ENCODE results near the gene F11. TPM values are rescaled to one million over a fixed set of nuclear protein-coding genes. Genes with fewer than 3 reads are reported as not detected.
"Not testable (repeated sequence)": the region's sequence is repeated elsewhere in the genome, so short reads cannot be mapped to it uniquely, and the experiment has no call there.

The F11 gene
- total RNA-seq, 1 experiment from 2014 or later, result not detected

DNA sequence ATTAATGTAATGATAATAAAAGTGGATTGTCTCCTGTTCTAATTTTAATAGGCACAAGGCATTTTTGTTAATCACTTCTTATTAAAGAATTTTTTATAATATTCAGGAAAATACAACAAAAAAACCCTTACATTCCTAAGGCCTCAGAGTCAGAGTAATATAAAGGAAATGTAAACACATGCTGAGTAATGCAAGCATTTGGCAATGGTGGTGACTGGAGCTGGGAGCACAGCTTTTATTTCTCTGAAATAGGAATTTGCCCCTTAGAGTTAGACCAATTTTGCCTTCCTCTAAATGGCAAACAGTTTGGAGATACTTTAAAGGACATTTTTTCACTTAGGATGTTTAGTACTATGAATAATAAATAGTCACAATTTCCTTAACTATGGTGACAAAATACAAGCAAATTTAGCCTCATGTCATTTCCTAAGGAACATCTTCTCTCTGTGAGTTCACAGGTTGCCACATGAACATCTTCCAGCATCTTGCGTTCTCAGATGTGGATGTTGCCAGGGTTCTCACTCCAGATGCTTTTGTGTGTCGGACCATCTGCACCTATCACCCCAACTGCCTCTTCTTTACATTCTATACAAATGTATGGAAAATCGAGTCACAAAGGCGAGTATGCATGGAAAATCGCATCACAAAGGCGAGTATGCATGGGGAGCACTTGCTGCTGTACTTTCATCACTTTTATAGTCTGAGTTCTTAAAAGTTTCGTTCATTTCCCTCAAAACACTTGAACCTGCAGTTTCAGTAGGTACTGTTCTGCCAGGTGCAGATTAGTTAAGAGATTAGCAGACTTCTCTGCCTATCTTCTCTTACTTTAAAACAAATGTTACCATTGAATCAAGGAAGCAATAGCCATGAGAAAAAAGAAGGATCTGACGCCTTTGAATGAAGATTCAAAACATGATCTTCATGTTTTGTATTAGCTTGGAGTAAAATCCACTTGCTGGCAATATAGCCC, 15.9 kb upstream of the F11 start:
- no peak for DNase-seq (ENCODE audit: low read depth)

DNA sequence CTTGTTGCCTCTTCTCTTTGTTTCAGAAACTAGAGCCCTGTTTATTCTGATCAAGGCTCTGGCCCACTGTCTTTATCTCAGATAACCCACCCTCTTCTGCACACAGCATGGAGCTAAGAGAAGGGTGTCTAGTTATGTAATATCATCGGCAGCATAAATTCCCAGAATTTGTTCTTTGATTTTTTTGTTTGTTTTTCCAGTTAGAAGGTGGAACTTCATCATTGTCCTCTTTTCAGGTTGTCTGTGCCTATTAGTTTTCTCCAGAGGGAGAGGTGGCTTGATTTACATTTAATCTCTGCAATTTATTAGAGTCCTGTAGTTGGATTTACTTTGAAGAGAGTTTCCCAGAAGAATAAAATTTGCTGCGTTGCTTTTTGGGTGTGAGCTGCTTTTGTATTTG, 15.2 kb upstream of the F11 start:
- DNase-seq (ENCODE audit: low read depth), result no peak

DNA sequence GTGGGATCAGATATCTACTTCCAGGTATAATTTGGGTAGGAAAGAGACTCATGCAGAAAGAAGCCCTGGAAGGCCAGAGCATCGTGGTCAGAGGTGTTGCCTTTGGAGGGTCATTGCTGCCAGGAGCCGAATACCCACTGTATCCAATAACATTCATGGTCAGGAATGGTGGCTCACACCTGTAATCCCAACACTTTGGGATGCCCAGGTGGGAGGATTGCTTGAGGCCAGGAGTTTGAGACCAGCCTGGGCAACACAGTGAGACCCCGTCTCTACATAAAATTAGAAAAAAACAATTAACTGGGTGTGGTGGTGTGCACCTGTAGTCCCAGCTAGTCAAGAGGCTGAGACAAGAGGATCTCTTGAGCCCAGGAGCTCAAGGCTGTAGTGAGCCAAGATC, 10.9 kb upstream of the F11 start:
- no peak for DNase-seq (ENCODE audit: low read depth)

DNA sequence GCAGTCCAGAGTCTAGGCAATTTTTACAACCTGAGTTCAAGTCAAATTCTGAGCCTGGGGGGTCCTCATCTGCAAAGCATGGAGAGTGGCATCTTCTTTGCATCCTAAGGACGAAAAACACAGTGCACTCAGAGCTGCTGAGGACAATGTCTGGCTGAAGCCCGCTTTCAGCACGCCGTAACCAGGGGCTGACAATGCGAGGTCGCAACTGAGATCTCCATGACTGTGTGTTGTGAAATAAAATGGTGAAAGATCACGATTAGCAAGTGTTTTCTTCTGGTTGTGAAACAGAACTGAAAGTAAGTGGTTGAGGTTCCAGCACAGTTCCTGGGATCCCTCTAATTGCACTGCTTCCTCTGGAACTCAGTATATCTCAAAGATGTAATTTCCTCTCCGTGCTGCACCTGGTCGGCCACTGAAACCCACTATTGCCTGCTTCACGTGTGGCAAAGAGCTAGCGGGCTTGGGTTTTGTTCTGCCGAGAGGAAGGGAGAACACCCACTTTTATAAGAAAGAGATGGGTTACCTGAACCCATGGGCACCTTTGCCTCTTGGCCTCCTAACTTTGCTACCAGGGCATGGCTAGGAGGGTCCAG, 7.7 kb upstream of the F11 start:
- DNase-seq (ENCODE audit: low read depth), result no peak

DNA sequence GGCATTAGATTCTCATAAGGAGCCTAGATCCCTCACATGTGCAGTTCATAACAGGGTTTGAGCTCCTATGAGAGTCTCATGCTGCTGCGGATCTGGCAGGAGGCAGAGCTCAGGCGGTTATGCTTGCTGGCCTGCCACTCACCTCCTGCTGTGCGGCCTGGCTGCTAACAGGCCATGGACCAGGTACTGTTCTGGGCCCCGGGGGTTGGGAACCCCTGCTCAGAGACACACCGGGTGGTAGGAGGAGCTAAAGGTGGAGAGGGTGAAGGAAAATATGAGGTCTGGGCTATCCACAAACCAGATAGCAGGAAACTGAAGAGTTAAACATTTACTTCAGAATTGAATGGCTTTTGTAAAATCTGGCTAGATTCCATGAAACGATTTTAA, 5.9 kb upstream of the F11 start:
- DNase-seq (ENCODE audit: low read depth), result no peak

DNA sequence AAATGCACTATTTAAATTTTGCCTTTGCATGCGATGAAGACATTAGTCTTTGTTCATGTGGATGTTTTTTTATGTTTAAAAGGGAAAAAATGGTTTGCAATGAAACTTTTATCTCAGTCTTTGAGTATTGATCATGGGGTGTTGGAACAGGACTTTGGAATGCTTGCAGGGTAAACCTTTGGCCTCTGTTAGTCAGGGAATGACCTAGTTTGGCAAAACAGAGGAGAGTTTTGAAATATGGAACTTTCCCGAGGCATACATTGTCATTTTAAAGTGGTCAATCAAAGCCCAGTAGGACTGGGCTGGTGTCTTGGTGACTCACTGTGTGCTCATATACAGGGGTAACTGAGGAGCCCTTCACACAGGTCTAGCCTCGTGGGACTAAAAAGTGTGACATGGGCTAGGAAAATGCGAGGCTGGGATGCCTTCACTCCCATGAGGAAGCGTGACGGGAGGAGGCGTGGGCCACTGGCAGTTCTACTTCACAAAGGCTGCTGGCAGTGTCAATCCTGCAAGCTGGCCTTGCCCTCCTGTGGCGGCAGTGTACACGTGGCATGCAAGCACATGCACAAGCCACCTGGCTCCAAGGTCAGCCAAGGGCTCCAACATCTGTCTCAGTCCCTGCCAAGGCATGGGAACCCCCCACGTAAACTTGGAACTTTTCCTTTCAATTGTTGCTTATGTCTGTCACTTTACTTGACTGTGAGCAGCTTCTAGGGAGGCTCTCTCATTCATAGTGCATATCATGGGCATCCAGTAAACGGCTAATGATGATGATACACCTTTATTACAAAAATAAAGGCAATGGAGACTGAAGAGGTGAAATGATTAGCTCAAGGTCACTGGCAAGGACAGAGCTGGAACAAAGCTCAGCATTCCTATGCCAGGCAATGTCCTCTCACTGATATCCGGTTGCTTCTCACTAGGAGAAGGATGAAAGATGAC, 5.2 kb upstream of the F11 start:
- no peak for DNase-seq (ENCODE audit: low read depth)

DNA sequence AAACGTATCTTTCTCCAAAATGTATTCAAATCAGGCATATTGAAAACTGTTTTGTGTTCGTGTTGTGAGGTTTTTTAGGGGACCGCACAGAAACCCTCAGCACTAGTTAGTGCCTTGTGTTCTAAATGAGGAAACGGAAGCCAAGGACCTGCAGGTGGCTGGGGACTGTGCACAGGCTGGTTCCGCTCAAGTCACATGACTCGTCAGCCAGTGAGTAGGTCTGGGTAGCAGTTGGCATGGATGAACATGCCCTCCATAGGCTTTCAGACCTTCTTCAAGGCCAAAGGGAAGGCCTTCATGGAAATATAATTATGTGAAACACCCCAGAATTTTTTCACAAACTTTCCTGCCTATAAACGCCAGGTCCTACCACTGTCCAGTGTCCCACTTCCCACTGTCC, 1.3 kb upstream of the F11 start:
- no peak for DNase-seq (ENCODE audit: low read depth)

DNA sequence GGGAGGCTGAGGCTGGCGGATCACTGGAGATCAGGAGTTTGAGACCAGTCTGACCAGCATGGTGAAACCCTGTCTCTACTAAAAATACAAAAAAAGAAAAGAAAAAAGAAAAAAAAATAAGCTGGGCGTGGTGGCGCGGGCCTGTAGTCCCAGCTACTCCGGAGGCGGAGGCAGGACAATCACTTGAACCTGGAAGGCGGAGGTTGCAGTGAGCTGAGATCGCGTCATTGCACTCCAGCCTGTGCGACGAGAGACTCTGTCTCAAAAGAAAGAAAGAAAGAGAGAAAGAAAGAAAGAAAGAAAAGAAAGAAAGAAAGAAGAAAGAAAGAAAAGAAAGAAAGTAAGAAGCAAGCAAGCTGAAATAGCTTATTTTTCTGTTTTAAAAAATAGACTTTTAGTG, 739 bp upstream of the F11 start:
- not testable (repeated sequence) for DNase-seq (ENCODE audit: low read depth)

DNA sequence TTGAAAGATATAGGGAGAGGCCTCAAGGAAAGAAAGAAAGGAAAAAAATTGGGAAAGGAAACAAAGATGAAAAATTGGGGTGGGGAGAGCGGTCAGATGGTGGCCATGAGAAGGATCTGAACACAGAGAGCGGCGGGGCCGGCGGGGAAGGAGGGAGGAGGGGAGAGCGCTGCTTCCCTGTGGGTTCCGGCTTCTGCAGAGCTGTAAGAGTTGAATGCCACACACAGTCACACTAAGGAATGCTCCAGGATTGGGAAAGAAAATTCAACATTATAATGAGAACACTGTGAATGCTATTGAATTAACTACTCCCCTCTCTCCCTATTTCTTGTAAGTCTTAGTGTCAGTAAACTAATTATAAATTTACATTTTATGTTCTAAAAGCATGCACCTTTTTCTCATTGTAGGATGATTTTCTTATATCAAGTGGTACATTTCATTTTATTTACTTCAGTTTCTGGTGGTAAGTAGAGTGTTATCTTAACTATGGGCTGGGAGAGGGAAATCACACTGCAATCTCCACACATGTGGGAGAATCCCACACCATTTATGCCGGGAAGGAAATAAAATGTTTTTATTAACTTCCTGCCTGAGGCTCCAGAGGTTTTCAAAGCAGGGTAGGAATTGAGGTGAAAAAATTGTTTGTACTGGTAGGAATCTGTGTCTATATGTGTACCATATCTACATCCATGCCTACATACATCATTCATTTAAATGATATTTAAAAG, 904 bp downstream of the F11 start:
- peak; percentile 1 for DNase-seq (ENCODE audit: low read depth)

DNA sequence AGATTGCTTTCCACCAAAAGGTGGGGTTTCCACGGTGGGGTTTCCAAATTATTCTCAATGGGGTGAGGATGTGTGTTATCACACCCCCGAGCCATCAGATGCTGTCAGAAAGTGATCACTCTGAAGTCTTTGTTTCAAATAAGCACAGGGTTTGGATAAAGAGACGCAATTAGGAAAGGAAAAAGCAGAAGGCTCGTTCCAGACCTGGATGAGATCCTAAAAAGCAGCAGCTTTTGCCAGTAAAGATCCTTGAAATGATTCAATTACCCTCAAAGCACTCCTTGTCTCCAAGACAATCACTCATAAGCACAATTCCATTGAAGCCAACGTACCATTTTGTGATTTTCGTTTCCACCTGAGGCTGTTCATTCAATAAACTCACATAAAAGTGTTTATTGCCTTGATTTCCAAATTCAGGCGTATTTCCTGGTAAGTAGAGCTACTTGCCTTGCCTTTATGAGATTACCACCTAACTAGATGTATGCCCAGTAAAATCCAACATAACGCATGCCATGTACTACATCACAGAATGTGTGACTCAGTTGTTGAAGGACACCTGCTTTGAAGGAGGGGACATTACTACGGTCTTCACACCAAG, 5.2 kb downstream of the F11 start:
- DNase-seq (ENCODE audit: low read depth), result no peak

DNA sequence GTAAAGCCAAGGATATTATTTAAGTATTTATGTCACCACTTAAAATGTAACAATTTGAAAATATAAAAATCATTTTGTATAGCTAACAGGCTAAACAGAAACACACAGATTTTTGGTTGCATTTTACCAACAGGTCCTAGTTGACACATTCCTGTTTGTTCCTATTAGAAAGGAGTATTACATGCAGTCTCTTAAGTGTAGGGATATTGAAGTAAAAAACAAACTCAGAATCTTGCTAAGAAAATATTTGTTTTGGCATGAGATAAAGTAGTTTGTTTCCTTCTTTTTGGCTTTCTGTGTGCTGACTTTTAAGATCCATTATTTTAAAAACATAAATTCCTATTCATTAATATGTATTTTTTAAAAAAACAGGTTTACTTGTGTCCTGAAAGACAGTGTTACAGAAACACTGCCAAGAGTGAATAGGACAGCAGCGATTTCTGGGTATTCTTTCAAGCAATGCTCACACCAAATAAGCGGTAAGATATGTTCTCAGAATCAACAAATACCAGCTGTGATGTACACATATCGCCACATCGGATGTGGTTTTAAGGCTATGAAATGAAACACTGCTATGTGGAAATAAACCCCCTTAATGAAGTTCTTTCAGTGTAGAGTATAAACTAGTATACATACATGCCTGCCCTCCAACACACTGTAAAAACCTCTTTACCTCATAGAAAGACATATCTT, 6.9 kb downstream of the F11 start:
- DNase-seq (ENCODE audit: low read depth), result no peak

DNA sequence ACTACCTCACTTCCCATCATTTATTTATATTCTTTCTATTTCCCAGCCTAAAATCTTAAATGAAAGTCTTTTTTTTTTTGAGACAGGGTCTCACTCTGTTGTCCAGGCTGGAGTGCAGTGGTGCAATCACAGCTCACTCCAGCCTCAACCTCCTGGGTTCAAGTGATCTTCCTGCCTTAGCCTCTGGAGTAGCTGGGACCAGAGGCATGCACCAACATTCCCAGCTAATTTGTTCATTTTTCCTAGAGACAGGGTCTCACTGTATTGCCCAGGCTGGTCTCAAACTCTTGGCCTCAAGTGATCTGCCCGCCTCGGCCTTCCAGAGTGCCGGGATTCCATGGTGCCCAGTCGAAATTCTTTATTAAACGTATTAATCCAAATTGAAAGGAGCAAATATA, 7.4 kb downstream of the F11 start:
- not testable (repeated sequence) for DNase-seq (ENCODE audit: low read depth)

DNA sequence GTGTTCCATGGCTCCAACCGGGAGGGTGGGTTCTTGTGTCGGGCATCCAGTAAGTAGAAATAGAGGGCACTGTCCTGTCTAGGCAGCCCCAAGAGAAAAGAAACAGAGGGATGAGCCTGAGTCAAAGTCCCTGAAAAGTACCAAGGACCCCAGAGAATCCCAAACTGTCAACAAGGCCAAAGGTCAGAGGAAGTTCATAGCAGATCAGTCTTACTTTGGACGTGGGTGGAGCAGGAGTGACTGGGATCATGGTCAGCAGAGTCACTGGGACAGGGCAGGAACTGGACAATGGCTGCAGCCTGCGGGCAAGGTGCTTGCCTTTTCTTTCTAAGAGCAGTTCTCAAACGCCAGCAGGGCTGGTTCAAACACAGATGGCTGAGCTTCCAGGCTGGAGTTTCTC, 17.3 kb downstream of the F11 start:
- DNase-seq (ENCODE audit: low read depth), result no peak

DNA sequence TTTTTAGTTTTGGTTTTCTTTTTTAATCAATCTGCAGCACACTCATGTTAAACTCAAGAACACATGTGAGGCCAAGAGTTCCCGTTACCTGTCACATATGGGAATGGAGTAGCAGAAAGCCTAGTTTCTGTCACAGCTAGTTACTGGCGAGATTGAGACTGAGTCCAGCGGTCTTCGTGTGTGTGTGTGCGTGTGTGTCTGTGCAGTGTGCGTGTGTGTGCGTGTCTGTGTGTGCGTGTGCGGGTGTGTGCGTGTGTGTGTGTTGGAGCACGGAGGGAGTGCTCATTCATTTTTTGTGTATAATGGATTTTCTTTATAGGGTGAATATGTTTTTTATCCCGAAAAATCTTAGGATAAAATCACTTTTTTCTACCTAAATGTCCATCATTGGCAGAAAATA, 19.2 kb downstream of the F11 start:
- DNase-seq (ENCODE audit: low read depth), result no peak

DNA sequence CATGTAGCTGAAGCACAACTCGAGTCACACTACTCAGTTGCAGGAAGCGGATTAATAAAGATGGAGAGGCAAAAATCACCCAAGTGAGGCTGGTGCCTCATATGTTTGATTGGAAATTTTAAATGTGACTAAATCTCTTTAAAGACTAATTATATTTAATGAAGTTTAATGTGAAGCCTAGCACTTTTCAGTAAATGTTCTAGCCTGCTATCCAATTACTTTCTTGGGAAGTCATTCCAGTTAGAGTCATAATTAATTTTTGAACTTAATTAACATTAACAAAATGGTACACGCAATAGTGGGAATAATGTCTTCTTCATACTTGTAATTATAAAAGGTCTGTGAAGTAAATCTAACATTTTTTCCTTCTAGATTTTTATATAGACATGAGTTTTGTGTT, 20.6 kb downstream of the F11 start:
- no peak for DNase-seq (ENCODE audit: low read depth)

DNA sequence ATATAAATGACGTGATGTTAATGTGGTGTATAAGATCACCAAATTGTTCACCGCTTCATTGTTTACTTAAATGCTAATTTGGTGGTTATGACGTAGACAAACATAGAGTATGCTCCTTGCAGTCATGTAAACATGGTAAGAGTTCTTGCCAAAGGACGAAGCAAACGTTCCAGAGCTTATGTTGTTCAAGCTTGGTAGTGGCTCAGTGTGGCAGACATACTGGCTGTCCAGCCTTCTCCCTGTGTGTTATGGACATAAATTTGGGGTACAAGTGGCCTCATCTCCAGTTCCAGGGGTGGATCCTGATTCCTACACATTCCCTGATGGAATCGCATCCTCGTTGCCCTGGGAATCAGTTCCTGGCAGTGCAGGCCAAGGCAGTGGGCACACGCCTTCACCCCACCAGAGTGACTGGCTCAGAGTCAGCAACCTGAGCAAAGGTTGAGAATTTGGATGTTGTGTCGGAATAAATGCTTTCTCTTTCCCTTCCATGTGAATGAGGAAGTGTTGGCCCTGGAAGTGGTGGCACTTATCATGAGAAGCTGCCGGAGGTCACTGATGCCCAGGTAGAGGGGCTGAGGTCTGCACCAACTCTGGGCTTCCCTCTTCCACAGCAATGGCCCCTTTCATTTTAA, 25.4 kb downstream of the F11 start:
- no peak for DNase-seq (ENCODE audit: low read depth)

DNA sequence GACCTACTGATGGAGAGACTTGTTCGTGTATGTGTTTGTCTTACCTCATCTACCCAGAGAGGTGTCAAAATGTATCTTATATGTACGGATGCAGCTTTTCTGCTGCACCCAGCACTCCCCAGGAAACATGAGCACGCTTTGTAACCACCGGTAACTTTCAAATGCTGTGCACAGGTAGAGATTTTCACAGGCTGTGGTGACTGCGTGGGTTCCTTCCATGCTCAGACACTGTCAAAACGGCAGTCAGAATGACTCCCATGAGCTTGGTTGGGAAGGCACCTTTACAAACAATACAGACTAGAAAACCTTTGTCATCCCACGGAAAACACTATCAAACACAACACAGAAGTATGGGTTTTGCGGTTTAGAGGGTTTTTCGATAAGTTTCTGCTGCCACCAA, 28.2 kb downstream of the F11 start:
- DNase-seq (ENCODE audit: low read depth), result no peak

DNA sequence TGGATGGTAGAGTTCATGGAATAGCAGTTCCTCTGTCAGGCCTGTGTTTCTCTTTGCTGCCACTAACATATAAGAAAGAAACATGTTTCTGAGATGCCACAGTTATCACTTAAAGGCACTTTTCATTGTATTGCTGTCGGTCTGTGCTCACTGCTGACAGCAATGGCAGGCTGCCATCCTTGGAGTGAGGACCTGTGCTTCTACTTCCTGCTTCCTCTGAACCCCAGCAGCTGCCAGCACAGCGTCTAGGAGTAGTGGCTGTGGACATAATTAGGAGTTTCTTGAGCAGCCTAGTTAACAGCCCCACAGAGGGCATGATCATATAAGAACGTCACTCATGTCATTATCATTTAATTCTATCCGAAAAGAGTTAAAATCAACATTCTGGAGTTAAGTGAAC, 30.5 kb downstream of the F11 start:
- DNase-seq (ENCODE audit: low read depth), result no peak

DNA sequence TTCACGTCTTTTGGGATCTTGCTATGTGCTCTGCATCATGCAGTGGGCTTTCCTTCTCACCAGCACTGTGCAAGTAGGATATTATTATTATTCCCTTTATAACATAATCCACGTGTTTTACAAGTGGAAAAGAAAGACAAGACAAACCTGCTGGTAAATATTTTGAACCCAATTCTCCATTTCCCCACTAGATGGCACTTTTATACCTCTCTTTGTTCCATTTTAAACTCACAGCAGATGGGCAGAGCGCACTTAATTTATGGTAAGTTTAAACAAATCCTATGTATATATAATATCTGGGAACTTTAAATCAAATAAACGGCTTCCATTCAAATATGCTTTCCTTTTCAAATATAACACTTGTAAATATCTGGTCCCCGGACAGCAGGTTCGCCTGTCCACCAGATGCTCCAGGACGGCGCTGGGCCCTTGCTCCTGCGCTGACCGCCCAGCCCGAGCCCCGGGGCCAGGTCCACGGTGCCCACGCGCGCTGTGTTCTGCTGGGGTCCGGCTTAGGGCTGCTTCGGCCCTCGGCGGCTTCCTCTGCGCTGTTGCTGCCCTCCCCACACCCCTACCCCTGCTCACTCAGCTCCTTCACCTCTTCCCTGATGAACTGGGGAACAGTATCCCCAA, 31.1 kb downstream of the F11 start:
- peak; percentile 40 for DNase-seq (ENCODE audit: low read depth)

Measured in RPMI7951 (cell line).